GM10248 (cell line): Measurements from ENCODE around the gene FRRS1L.

Source experiments
- CTCF ChIA-PET: fragments of 300-600 bp; sonication (Branson Sonifier 250); formaldehyde crosslinking; extraction: SDS; loops from one replicate; lab custom pipeline; 2021; ENCODE audit warnings: antibody characterized with exemption; lab: Yijun Ruan, JAX
- POLR2A ChIA-PET: fragments of 350-650 bp; sonication (Branson Sonifier 250); formaldehyde crosslinking; extraction: SDS; loops from one replicate; lab custom pipeline; 2020; ENCODE audit warnings: antibody characterized with exemption; lab: Yijun Ruan, JAX
- DNase-seq: peaks from one replicate; pipeline ENCODE4 v3.0.0; 2012; ENCODE audit errors: extremely low spot score
- TF ChIP-seq, protein P1 (sequence below): IDR thresholded peaks from 2 replicates; pipeline ENCODE4 v1.5.1; 2012; ENCODE audit warnings: mild to moderate bottlenecking, low read depth; ENCODE audit errors: extremely low read depth, missing control alignments, control extremely low read depth

The FRRS1L gene, protein sequence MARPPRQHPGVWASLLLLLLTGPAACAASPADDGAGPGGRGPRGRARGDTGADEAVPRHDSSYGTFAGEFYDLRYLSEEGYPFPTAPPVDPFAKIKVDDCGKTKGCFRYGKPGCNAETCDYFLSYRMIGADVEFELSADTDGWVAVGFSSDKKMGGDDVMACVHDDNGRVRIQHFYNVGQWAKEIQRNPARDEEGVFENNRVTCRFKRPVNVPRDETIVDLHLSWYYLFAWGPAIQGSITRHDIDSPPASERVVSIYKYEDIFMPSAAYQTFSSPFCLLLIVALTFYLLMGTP

DNA sequence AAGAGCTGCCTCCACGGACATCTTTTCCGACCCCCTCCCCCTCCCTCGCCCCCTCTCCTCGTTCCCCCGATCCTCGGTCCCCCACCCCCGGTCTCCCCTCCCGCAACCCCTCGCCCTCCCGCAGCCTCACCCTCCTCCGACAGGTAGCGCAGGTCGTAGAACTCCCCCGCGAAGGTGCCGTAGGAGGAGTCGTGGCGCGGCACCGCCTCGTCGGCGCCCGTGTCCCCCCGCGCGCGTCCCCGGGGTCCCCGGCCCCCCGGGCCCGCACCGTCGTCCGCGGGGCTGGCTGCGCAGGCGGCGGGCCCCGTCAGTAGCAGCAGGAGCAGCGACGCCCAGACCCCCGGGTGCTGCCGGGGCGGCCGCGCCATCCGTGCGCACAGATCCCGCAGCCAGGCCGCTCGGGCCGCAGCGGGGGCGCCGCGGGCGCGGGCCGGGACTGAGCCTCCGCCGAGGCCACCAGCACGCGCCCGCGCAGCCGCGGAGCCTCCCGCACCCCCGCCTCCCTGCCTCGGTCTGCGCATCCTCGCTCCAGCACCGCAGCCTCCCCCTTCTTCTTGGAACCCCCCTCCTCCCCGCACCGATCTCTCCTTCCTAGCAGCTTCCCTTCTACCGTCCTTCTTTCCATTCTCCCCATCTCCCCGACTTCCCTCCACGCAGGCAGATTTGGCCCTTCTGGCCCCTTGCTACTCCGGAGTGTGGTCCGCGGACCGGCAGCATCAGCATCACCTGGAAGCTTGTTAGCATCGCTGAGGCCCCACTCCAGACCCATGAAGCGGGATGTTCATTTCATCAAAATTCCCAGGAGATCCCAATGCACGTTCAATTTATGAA, at the start of gene FRRS1L:
TSS of gene FRRS1L (minus strand) at position 479 of the 831 bp plus-strand sequence. CDS start at position 368, 111 bp downstream.
- TF ChIP-seq, protein P1, sequence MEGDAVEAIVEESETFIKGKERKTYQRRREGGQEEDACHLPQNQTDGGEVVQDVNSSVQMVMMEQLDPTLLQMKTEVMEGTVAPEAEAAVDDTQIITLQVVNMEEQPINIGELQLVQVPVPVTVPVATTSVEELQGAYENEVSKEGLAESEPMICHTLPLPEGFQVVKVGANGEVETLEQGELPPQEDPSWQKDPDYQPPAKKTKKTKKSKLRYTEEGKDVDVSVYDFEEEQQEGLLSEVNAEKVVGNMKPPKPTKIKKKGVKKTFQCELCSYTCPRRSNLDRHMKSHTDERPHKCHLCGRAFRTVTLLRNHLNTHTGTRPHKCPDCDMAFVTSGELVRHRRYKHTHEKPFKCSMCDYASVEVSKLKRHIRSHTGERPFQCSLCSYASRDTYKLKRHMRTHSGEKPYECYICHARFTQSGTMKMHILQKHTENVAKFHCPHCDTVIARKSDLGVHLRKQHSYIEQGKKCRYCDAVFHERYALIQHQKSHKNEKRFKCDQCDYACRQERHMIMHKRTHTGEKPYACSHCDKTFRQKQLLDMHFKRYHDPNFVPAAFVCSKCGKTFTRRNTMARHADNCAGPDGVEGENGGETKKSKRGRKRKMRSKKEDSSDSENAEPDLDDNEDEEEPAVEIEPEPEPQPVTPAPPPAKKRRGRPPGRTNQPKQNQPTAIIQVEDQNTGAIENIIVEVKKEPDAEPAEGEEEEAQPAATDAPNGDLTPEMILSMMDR: no peak
- CTCF ChIA-PET: interaction anchor here (1.2 kb wide), 1 partner anchor 27 kb away, joined by 3 read pairs; no protein-coding TSS in a partner anchor
- POLR2A ChIA-PET: no interaction called here
- no peak for DNase-seq

DNA sequence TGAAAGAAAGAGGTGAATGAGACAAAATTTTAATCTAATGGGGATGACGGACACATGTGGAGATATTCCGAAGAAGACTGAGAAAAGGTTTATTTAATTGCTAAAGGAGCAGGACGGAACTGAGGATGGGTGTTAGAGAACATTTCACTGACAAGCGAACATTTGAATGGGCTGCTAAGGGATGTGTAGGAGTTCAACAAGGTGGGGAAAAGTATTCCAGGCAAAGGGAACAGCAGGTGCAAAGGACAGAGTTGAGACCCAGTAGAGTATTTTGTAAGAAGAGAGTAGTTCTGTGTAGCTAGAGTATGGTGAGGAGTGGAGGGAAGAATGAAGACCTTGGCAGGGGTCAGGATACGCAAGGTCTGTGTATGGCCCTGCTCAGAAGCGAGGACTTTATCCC, 47.4 kb upstream of the FRRS1L start:
- POLR2A ChIA-PET: no interaction called here
- no peak for DNase-seq
- CTCF ChIA-PET: interaction anchor here (1.2 to 1.5 kb wide), 3 partner anchors 8 to 31 kb away, joined by 3 to 7 read pairs (median 4); no protein-coding TSS in a partner anchor
- TF ChIP-seq, protein P1: no peak

DNA sequence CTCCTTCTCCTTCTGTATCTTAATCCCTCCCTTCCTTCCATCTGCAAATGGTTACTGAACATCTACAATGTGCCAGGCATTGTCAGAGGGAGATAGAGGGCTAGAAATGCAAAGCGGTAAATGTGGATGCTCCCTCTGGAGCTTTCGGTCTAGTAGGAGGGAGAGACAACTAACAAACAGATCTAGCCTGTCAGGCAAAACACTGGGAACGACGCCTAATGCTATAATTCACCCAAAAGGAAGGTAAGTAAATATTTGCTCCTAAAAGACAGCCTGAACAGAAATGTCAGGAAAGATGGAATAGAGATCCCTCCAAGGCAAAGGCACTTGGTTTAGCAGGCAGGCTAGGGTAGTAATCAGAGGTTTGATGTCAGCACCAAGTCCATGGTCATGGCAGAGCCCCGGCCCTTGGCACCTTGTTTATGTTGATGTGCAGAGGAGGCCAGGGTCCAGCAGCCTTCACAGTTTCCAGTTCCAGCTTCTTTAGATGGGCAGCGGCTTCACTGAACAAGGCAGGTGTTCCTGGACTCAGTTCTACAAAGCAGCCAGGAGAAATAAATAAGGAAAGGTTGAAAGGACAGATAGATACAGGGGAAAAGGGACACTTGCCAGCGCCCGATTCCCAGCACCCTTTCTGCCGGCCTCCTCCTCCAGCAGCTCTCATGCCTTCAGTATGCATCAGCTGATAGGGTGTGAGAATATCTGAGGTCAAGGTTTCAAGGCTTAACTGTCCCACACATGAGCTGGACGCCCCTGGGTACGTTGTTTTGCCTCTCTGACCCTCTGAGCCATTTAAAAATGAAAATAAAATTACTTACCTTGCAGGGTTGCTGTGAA, 46.5 kb upstream of the FRRS1L start:
- ChIA-PET POLR2A (no interaction called here), CTCF (no interaction called here)
- TF ChIP-seq, protein P1: no peak
- DNase-seq: no peak

DNA sequence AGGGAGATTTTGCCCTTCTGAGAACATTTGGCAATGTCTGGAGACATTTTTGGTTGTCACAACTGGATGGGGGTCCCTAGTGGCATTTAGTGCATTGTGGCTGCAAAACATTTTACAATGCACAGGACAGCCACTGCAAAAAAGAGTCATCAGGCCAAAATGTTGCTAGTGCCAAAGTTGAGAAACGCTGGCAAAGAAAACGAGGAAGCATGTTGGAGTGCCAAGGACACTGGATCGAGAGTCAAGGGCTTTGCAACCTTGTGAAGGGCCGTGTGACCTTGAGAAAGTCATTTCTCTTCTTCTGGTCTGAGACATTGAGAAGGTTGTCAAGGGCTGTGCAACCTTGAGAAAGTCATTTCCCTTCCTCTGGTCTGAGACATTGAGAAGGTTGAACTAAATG, 45.7 kb upstream of the FRRS1L start:
- POLR2A ChIA-PET: no interaction called here
- TF ChIP-seq, protein P1: no peak
- CTCF ChIA-PET: no interaction called here
- no peak for DNase-seq

DNA sequence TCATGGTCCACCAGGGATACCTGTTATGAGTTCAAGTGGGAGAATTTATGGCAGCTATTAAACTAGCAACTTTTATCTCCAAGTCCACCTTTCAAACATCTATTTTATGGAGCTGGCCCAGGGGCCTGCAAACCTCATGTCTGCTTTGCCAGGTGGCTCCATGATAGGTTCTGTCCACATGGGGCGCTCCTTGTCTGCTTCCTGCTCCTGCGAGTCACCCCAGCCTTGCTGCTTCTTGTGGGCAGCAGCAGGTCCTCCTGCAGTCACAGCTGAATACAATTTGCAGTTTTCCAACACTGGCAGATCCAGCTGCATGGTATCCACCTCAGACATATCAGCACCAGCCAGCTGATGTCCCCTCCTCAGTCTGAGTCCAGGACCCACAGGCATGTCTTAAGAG, 39.6 kb upstream of the FRRS1L start:
- TF ChIP-seq, protein P1: no peak
- ChIA-PET POLR2A (no interaction called here), CTCF (interaction anchor here (1.7 kb wide), 1 partner anchor 8 kb away, joined by 4 read pairs; no protein-coding TSS in a partner anchor)
- no peak for DNase-seq

DNA sequence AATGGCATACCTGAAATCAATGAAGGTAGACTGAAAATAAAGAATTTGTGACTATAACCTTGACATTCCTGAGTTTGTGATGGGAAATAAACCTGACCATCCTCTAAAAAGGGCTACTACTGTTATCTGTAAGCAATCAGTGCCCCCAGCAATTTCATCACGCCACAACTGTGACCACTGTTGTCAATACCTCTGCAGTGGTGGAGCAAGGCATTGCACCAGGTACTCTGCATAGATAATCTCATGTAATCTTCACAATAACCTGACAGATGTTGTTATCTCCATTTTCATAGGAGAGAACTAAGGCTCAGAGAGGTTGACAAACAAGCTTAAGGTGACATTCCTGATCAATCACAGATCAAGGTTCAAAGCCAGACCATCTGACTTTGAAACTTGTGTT, 38.5 kb upstream of the FRRS1L start:
- ChIA-PET POLR2A (no interaction called here), CTCF (interaction anchor here (1.7 to 4.1 kb wide), 3 partner anchors 9 to 22 kb away, joined by 4 to 16 read pairs (median 13); no protein-coding TSS in a partner anchor)

More for the DNA sequence above, 38.5 kb upstream of the FRRS1L start:
- no peak for DNase-seq
- TF ChIP-seq, protein P1: no peak
